Fibroblast of pulmonary artery (primary cell): Measurements from ENCODE around the gene EIF1.

Experiments used
- DNase-seq: peaks from one replicate; pipeline ENCODE4 v3.0.0-alpha.2; 2010; ENCODE audit warnings: low read depth
- H3K4me3 ChIP-seq: replicated peaks from 2 replicates; pipeline ENCODE4 v1.5.1; 2011; ENCODE audit warnings: low read depth, mild to moderate bottlenecking, control low read depth, low read length, moderate library complexity
- CTCF ChIP-seq: IDR thresholded peaks from 2 replicates; pipeline ENCODE4 v1.5.1; 2011; ENCODE audit warnings: mild to moderate bottlenecking, control low read depth, low read length, inconsistent platforms; ENCODE audit errors: missing control alignments

Gene EIF1

DNA sequence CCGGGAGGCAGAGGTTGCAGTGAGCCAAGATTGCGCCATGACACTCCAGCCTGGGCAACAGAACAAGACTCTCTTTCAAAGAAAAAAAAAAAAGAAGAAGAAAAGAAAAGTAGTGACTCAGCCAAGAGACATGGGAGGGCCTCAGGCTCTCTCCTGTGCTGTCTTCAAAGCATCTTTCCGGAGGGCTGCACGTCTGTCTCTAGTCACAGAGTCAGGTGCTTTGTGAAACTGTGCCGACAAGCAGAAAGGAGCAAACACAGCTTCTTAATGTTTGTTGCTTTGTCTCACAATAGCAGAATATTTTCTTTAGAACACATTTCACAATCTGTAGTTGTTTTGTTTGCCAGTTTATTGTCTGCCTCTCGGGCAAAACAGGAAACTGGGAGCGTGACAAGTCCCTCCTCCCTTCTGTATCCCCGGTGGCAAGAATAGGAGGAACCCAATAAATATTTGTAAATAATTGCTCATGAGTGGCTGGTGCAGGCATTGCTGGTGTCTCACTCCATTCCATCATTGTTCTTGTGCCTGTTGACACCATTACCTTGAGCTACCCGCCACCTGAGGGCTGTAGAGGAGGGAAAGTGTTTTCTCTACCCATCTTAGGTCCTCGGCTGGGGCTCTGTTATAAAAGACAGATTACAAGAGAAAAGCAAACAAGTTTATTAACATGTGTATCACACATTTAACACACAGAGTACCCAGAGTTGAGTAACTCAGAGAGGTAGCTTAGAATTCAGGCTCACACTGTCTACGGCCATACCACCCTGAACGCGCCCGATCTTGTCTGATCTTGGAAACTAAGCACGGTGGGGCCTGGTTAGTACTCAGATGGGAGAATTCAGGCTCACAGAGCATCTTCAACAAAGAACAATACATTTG lies 29.0 kb downstream of the EIF1 start:
- no peak for TF ChIP-seq CTCF
- DNase-seq: peak; percentile 65
- H3K4me3 ChIP-seq: no peak overlapping the region

DNA sequence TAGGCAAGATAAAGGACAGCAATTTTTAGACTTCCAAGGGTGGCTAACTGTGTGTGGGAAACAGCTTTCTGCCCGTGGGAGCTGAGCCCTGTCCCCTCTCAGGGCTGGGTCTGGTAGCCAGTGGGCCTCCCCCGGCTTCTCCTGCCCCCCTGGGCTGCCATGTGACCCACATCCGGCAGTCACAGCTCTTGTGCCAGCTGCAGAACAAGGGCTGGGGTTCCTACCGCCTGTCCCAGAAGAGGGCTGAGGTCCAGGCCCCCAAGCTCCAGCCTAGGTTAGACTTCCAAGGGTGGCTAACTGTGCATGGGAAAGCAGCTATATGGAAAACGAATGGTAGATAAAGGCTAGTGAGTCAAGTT lies 29.6 kb downstream of the EIF1 start:
- no peak for TF ChIP-seq CTCF
- no peak for DNase-seq
- no peak overlapping the region for H3K4me3 ChIP-seq

- H3K4me3 ChIP-seq: no peak overlapping the region
- no peak for DNase-seq
- no peak for TF ChIP-seq CTCF
These were observed 33.5 kb downstream of the EIF1 start for GRCh38 chr17:41722231-41722630.

DNA sequence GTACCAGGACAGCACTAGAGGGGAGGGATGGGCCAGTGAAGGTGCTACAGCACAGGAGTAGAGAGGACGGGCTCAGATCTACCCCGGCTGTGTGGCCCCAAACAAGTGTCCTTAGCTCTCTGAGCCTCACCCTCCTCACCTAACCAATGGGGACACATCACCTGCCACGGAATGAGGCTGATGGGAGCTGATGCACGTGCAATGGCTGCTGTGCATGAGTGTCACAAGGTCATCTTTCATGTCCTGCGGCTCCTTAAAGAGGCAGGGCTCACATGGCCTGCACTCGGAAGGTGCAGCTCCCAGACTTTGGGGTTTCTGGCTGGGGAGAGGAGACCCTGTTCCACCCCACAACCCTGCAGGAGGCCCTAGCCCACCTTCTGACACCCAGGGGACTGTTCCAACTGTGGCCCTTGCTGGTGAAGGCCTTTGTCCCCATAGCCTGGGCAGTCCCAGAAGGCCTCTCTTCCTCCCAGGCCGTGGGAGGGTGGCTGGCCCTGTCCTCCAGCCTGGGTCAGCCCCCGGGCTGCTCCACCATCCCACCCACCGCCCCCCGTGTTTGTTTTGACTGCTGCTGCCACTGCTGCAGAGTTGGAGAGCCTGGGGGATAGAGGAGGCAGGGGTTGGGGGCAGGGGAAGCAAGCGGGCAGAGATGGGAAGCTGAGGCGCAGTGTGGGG lies 35.3 kb downstream of the EIF1 start:
- no peak overlapping the region for H3K4me3 ChIP-seq
- no peak for DNase-seq
- no peak for TF ChIP-seq CTCF

GRCh38 chr17:41724476-41725050 lies 35.9 kb downstream of the EIF1 start:
- DNase-seq: no peak
- TF ChIP-seq CTCF: no peak
- no peak overlapping the region for H3K4me3 ChIP-seq

DNA sequence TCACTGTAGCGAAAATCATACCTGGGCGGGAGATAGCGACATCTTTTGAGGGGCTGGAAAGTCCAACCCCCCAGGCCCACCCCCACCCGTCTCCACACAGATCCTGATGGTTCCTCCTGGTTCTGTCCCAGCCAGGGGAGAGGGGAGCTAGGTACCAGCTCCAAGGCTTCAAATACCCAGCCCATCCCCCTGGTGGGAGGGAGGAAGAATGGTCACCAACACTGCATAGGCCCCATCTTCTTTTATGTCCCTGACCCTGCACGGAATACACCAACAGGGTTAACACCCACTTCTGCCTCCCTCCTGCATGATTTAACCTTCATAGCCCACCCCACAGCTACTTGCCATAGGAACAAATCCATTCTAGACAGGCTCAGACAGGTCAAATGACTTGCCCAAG lies 36.4 kb downstream of the EIF1 start:
- no peak for DNase-seq
- H3K4me3 ChIP-seq: no peak overlapping the region
- TF ChIP-seq CTCF: no peak

DNA sequence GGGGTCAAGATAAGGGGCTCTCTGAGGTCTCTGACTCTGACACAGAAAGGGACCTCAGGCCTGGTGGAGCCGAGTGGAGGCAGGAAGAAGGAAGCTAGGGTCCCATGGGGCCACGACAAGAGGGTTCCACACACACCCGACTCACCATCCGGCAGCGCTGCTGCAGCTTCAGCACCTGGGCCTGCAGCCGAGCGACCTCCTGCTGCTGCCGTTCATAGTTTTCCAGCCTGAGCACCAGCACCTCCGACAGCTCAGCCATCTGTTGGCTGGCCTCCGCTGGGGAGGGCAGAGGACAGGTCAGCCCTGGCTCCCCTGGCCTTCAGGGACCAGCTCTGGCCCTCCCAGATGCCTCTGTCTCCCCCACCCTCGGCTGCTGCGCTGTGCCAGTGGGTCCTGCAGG lies 39.4 kb downstream of the EIF1 start:
- H3K4me3 ChIP-seq: no peak overlapping the region
- DNase-seq: no peak
- no peak for TF ChIP-seq CTCF
